ENCODE results near the gene FYB1.
"Not testable (repeated sequence)": the region's sequence is repeated elsewhere in the genome, so short reads cannot be mapped to it uniquely, and the experiment has no call there.

Gene FYB1

DNA sequence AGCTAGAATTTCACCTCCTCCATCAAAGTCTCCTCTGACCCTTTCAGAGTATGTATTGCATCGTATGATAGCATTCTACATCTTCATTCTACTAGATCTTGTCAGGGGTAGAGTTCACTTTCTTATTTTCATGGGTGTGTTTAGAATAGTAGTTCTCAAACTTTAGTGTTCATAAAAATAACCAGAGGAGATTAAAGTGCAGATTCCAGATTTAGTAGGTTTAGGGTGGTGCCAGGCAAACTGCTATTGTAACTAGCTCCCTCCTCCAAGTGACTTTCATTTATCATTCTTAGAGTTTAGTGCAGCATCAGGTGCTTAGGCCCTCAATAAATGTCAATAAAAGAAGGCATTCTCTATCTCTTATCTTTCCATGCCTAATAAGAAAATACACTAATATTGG lies 7.2 kb upstream of the FYB1 start:
- no peak for DNase-seq

- no peak for DNase-seq
These were observed 6.7 kb upstream of the FYB1 start for GRCh38 chr5:39226100-39226451.

DNA sequence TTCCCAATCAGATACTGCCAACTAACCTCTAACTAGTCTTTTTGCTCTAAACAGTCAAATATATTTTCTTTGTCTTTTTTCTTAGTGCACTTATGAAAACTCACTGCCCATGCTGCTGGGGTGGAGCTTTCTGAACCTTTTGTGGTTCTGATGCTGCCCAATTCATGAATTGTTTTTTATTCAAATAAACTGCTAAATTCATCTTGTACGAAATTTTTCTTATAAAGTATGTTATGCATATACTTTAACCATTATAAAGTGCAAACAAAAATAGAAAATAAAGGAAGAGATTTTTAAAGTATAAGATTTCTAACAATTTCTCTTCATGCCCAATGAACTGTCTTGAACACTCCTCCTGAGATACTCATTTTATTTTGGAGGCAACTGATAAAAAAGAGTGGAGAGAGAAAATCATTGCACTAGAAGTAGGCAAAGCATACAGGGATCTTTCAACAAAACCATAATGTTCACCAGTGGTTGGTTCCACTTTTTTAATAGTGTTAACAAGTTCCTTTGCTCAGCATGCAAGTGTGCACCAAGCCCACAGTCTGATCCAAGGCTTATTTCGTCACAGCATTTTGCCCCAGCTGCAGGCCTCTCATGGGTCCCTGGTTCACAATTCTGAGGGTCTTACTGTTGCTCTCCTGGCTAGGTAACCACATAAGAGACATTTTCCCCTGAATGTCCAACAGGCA lies 6.2 kb upstream of the FYB1 start:
- DNase-seq, result no peak

GRCh38 chr5:39224196-39224761 lies 4.9 kb upstream of the FYB1 start:
- DNase-seq, result no peak

GRCh38 chr5:39223565-39224156 lies 4.3 kb upstream of the FYB1 start:
- DNase-seq, result no peak

DNA sequence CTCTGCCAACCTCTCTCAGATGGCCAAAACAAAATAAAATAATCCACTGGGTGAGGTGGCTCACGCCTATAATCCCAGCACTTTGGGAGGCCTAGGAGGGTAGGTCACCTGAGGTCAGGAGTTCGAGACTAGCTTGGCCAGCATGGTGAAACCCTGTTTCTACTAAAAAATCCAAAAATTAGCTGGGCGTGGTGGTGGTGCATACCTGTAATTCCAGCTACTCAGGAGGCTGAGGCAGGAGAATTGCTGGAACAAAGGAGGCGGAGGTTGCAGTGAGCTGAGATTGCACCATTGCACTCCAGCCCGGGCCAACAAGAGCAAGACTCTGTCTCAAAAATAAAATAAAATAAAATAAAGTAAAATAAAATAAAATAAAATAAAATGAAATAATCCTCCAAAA lies 2.3 kb upstream of the FYB1 start:
- DNase-seq, result not testable (repeated sequence)

GRCh38 chr5:39220280-39221030 lies 1.1 kb upstream of the FYB1 start:
- no peak for DNase-seq

DNA sequence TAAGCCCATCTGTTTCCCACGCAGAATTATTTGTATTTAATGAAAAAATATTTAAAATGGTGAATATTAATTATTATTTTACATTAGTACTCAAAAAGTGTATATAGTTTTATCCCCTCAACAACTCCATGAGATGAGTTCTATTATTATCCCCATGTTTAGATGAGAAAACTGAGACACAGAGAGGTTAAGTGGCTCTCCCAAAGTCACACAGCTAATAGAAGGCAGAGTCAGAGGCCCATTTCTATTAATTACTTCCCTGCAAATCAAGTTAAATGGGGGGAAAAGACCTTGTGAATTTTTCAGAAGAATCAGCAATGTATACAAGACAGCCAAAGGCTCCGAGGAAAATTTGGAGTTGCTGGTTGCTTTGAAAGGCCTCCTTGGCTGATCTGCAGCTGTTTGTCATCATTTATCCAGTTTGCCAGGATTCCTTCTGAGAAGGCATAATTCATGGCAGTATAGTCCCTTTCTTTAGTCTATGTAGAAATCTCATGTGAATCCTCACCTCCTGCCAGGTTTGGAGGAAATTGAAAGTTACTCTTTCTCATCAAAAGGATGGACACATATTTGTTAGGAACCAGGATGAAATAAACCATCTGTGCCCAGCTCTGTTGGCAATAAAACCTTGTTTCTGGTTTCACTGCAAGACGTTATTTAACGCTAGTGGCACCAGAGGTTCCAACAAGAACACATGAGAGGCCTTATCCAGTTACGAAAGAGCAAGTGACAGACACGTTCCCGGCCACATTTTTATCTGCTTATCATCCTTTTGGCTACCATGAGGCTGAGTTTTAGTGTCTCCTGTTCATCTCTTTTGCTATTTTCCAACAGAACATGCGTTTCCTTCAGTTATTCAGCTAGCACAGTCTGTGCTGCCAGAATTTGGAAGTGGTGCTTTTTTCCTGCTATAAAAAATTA lies 621 bp downstream of the FYB1 start:
- DNase-seq, result no peak

DNA sequence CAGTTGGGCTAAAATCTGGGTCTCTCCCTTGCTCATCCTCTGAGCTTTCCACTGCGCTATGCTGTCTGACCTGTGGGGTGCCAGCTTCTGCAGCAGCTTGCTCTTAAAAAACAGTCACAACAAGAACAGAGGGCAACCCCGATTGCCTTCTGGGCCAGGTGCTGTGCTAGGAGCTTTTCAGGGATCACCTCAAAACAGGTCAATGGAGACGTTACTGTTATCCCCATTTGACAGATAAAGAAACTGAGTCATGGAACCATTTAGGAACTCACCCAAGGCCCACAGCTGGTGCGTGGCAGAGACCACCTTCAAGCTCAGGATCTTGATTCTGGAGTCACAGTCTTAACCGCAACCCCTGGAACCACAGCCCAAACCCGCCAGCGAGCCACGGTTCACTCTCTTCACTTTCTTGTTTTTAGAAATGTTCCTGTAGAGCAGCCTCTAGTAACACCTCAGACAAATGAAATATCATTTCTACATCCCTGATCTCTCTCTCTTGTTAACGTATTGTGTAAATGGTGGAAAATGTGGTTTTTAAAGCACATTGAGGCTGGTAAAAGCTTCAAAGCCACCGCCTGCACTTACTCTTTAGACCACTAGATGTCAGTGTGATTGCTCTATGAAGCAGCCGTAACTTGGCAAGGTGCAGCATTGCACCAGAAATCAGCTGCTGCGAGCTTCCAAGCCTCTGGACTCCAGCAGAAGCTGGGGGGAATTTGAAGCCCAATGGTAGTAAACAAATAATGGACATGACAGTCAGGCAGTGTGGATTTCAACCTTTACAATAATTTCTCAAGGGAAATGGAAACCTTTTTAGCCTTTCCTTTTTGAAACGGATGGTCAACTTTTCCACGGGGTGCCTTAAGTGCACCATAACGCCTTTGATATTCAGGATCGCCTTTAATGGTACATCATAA lies 1.7 kb downstream of the FYB1 start:
- peak in 34 of 51 donors; percentile 5 to 63 (median 32) for DNase-seq

DNA sequence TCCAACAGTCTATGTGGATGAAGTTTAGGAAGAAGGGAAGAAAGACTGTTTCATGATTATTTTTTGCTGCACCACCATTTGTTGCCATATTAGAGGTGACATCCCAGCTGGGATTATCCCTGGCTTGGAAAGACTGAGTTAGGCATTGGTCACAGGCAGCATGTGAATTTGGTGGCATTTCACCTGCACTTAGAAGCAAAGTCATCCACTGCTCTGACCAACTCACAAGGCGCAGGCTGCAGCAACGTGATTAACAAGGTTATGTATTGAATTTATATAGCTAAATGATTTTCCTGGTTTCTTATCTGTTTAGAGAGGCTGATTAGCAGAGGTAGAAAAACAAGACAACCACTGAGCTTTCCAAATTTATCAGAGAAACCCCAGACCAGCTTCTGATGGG lies 2.7 kb downstream of the FYB1 start:
- DNase-seq, result no peak

- no peak for DNase-seq
These were observed 3.5 kb downstream of the FYB1 start for GRCh38 chr5:39215857-39216256.

- DNase-seq, result no peak
These were observed 4.3 kb downstream of the FYB1 start for GRCh38 chr5:39214912-39215709.

- no peak for DNase-seq
These were observed 5.7 kb downstream of the FYB1 start for GRCh38 chr5:39213447-39214207.

GRCh38 chr5:39211773-39212172 lies 7.6 kb downstream of the FYB1 start:
- no peak for DNase-seq

- DNase-seq, result no peak
These were observed 9.4 kb downstream of the FYB1 start for GRCh38 chr5:39209924-39210323.

GRCh38 chr5:39208471-39208870 lies 10.9 kb downstream of the FYB1 start:
- DNase-seq, result no peak

DNA sequence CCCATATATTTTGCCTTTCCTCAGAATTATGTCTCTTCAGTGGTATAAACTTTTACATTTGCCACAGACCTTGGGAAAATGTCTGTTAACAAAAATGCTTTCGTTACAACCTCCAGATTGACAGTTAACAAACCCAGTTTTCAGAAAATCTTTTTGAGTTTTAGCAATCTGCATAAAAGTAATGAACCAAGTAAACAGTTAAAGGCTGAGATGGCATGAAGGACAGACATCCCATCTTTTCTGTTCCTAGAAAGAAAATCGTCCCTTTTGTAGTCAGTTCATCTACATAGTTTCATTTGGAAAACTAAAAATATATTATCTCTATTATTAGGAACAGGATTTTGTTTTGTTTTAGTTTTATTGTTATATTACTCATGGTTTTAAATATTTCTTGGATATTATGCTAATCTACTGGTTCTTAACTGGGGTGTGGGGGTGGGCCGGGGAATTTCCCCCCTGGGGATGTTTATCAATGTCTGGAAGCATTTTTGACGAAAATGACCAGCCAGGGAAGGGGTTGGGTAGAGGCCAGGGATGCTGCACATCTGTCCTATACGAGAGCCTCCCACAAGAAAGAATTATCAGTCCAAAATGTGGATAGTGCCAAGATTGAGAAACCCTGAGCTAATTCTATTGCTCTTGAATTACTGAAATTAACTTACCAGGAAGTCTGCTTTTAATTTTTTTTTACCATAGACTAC lies 11.9 kb downstream of the FYB1 start:
- no peak for DNase-seq

All from hypothalamus (tissue), 51 donors.